Muscle of back (tissue), 13 donors: ENCODE results near the gene HPCAL4. TPM values are rescaled to one million over a fixed set of nuclear protein-coding genes. Genes with fewer than 3 reads are reported as not detected.
A peak's percentile ranks its signal among the peaks of the same experiment; 100 is the strongest.

Source experiments
- DNase-seq, 3 donors: peaks; one replicate each; pipeline versions ENCODE4 v3.0.0 to v3.0.0-alpha.2; 2013
- long read RNA-seq, 9 donors: transcript quantifications; one replicate each; lab custom pipeline, GENCODE V29; 2026
- polyA plus RNA-seq, 10 donors: library from polyadenylated mRNA; unstranded; fragments of 120-200 nt; gene quantifications; one replicate each; pipeline ENCODE4 v1.2.1, GENCODE V29; 2013; ENCODE audit not compliant: insufficient read length in 10 of 10

The HPCAL4 gene
- polyA plus RNA-seq = 1 to 10 TPM in 7 of 10 donors, under 1 TPM in 3; 0.52 to 2.0 (median 1.5) TPM
- long read RNA-seq, donor 1 = 0 reads
- long read RNA-seq, donor 2, full-length matches to known transcripts = 1 of 1 reads
- long read RNA-seq, donor 2, partial matches to known transcripts = 0 of 1 reads
- long read RNA-seq, donor 2, other reads (novel, unspliced or antisense) = 0 of 1 reads
- long read RNA-seq, donor 3 = 0 reads
- long read RNA-seq, donor 4 = 0 reads
- long read RNA-seq, donor 5, full-length matches to known transcripts = 1 of 1 reads
- long read RNA-seq, donor 5, partial matches to known transcripts = 0 of 1 reads
- long read RNA-seq, donor 5, other reads (novel, unspliced or antisense) = 0 of 1 reads
- long read RNA-seq, donor 6, full-length matches to known transcripts = 1 of 1 reads
- long read RNA-seq, donor 6, partial matches to known transcripts = 0 of 1 reads
- long read RNA-seq, donor 6, other reads (novel, unspliced or antisense) = 0 of 1 reads
- long read RNA-seq, donor 7 = 0 reads
- long read RNA-seq, donor 8 = 0 reads
- long read RNA-seq, donor 9 = 0 reads

DNA sequence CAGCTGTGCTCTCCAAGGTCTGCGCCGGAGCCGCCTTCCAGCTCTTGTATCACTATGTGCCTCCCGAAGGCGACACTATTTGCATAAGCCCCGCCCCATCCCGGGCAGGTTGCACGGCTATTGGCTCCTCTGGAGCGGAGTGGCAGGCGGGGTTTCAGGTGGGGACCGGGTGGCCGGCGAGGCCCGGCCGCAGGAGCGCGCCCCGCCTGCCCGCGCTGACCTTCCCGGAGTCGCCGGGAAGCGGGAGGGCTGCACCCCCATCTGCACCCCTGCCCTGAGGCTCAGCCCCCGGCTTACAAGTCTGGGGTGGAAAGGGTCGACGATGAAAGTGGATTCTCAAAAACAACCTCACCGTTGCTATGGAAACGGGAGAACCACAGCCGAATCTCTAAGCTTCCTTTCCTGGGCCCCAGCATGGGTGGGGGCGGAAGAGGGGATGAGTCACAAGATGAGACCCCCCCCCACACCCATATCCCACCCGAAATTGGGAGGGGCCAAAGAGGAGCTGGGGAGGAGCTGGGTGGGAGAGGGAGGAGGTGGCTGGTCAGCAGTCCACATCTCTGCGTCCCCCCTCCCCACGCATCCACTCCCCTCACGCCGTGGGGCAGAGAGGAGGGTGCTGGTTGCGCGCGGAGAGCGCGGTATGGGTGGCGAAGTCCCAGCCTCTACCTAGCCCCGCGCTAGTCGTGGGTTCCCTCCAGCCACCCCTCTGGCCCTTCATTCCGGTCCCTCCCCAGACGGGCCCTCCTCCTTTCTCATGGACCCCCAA is at the start of gene HPCAL4:
TSS of gene HPCAL4 (minus strand) at position 51 of the 769 bp plus-strand sequence. CDS start 6,830 bp downstream, outside the sequence.
- peak; percentile 69 to 91 (median 82) for DNase-seq

DNA sequence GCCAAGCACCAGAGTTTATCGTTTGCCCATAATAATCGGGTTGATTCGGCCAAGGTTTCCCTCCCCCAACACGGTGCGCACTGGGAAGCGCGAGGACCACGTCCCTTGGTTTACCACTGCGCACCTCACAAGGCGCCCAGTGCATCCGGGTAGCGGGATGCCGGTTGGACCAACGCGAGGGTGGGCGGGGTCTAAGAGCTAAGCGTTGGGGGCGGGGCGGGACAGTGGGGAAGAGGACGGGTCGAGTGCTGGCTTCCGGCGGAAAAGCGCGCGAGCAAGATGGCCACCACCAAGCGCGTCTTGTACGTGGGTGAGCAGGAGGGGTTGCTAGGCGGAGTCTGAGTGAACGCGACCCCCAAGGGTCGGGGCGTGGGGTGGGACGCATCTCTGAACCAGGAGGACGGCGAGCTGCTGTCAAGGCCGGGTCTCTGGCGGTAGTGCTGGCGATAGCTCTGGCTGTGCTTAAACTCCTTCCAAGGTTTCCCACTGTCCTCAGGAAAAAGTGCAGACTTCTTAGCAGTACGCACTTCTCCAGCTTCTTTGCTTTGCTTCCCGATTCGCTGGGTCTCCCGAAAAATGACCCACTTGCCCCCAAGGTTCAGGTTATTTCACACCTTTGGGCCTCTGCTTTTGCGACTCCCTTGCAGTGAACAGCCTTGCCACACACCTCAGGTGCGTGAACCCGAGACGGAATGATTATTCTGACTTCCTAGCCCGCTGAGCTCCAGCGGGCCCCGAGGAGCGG is 47.6 kb upstream of the HPCAL4 start, which contains the start of gene PPIE:
TSS of gene PPIE (plus strand) at position 261 of the 745 bp plus-strand sequence. CDS start at position 280, 19 bp downstream.
- peak; percentile 86 to 96 (median 91) for DNase-seq

DNA sequence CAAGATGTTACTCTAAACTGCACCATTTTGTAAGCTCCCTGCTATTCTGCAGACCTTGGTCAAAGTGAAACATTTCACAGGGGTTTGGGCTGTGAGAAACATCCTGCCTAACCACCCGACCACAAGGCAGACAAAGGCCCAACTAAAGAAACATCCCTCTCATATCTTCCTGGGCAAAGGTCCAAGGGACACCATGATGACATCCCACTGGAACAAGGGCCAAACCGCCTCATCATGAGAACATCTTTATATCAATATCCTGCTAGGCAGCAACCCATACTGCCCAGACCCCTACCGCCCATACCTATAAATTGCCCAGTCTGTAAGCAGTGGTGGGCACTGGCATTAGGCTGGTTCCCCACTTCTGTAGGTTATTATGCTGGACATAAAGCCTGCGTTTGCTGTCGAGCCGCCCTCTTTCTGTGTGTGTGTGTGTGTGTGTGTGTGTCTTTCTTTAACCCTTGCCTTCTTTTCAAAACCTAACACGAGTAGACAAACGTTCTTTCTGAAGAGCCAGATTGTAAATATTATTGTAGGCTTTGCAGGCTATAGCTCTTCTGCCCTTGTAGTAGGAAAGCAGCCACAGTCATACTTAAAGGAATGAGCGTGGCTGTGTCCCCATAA is 46.4 kb upstream of the HPCAL4 start:
- peak in 1 of 3 donors; percentile 32 for DNase-seq

DNA sequence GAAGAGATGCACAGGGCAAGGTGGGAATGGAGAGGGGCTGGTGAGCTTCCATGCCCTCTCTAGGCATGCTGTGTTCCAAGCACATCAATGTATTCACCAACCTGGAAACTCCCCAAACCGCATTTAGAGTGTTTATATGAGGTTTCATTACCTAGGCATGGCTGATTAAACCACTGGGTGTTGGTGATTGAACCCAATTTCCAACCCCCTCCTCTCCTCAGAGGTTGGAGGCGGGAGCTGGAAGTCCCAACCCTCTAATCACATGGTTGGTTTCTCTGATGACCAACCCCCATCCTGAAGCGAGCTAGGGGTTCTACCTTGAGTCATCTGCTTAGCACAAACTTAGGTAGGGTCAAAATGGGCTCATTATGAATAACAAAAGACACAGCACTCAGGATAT is 44.5 kb upstream of the HPCAL4 start:
- no peak for DNase-seq

DNA sequence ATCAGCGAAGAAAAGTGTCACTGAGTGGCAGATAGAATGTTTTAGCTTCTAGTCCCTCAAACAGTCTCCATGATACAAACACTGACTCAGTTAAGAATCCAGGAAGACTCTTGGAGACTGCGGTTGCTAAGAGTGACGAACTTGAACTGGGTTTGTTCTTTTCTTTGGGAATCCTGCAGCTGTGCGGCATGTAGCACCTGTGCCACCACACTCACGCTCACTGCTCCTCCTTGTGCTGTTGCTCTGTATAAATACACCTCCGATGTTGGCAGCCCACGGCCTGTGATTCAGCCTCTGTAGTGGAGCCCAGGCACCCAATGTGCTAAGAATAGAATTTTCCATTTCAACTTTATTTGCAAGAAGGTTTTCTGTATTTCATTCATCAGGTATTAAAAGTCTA is 41.9 kb upstream of the HPCAL4 start:
- DNase-seq = no peak

DNA sequence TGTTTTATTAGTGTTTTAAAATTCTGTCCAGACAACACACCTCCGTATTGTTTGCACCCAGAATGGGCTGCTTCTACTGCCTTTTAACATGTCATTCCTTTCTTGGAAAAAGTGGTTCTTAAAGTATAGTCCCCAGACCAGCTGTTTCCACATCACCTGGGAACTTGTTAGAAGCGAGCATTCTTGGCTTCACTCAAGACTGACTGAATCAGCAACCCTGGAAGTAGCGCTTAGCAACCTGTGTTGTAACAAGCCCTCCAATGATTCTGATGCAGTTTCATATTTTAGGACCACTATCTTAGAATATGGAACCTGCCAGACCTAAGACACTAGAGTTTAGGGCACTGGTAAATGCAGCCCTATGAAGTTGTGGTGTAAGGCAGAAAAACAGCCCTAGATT is 41.5 kb upstream of the HPCAL4 start:
- no peak for DNase-seq

DNA sequence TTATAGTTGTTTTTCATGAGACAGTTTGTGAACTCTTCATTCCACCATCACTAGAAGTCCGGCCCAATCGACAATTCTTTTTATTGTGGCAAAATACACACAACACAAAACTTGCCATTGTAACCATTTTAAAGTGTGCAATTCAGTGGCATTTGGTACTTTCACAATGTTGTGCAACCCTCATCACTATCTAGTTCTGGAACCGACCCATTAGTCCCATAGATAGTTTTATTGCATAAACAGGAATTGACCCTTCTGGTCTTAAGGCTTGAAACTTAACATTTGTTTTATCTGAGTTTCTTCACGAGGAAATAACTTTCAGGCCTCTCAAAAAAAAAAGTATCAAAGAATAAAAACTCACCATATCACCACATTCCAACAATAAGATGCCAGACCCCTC is 38.6 kb upstream of the HPCAL4 start:
- DNase-seq = no peak

DNA sequence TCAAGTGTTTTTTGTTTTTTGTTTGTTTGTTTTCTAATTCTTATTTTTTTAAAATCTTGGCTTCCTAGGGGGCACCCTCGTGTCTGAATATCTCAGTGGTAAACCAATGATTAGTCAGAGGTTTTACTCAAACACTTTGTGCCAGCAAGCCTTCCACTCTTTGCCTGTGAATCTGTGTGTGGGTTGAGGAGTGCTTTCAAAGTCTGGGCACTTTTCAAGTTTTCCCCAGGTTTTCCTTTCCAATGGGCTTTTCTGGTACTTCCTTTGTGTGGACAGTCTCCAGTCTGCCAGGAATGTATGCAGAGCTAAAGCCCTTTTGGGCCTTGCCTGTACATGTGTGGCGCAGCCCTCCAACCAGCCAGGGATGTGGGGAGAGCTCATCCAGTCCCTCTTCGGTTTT is 37.8 kb upstream of the HPCAL4 start:
- DNase-seq = no peak

DNA sequence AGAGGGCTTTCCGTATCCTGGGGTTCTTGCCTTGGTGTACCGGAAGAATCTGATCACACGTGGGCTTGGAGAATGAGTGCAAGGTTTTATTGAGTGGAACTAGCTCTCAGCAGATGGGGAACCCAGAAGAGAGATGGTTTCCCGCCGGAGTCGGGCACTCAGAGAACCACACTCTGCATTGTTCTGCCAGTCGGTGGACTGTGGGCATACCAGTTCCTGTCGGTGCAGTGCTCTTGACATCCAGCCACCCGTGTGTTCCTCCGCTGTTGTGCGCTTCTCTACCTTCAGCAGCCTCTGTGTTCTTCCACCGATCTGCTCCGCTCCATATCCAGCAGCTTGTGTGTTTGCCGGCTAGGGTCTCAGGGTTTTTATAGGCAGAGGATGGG is 36.7 kb upstream of the HPCAL4 start:
- no peak for DNase-seq

DNA sequence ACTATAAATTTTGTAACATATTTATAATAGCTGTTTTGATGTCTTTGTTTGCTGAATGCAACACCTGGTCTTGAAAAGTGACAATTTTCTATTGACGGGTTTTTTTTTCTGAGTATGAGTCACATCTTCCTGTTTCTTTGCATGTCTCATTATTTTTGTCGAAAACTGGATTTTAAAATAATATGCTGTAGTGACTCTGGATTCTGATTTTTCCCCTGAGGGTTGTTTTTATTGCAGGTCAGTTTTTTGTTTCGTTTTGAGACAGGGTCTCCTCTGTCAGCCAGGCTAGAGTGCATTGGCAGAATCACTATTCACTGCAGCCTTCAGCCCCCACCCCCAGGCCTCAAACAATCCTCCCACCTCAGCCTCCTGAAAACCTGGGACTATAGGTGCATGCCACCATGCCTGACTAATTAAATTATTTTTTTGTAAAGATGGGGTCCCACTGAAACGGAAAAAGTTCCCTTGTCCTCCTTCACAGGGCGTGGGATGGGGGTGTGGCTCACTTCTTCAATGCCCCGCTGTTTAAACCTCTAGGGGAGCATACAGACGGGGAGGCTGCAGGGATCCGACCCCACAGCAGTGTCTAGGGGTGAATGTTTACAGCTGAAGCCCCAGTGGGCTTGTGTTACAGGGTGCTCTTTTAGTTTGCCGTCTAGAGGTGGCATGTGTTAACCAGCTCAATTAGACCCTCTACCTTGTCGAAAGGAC is 36.1 kb upstream of the HPCAL4 start:
- DNase-seq = no peak

DNA sequence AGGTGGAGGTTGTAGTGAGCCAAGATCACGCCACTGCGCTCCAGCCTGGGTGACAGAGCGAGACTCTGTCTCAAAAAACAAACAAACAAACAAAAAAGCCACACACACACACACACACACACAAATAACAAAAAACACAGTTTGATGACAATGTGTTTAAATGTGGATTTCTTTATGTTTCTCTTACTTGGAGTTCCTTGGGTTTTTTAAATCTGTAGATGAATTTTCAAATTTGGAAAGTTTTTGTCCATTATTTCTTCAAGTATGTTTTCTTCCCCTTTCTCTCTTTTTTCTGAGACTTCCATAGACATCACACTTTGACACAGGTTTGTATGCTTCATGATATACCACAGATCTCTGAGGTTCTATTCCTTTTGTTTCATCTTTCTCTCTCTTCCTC is 35.4 kb upstream of the HPCAL4 start:
- no peak for DNase-seq

DNA sequence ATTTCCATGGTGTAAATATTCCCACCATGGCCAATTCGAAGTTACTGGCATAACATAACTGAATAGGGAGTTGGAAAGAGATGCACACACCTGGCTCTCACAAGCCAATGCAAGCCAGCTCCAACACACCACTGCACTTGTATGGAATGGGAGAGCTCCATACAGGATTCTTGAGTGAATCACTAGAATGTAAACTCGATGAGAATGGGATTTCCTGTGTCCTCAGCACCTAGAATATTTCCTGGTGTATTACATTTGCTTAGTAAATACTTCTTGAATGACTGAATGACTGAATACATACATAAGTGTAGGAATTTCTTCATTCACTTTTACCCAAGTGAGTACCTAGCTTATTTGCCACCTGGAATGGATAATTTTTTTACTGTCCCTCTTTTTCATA is 31.3 kb upstream of the HPCAL4 start:
- no peak for DNase-seq

DNA sequence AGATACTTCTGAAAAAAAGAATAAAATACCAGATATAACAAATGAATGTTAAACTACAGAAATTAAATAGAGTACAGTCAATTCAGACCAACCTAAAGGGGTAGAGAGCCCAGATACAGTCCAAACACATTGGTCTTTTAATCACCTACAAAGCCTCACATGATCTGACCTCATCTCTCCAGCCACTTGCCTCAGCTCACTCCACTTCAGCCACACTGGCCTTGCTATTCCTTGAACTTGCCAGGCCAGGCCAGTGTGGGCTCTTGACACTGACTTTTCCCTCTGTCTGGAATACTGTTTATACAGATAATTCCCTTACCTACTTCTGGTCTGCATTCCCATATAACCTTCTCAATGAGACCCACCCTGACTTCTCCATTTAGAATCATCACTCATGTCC is 30.4 kb upstream of the HPCAL4 start:
- DNase-seq = no peak

DNA sequence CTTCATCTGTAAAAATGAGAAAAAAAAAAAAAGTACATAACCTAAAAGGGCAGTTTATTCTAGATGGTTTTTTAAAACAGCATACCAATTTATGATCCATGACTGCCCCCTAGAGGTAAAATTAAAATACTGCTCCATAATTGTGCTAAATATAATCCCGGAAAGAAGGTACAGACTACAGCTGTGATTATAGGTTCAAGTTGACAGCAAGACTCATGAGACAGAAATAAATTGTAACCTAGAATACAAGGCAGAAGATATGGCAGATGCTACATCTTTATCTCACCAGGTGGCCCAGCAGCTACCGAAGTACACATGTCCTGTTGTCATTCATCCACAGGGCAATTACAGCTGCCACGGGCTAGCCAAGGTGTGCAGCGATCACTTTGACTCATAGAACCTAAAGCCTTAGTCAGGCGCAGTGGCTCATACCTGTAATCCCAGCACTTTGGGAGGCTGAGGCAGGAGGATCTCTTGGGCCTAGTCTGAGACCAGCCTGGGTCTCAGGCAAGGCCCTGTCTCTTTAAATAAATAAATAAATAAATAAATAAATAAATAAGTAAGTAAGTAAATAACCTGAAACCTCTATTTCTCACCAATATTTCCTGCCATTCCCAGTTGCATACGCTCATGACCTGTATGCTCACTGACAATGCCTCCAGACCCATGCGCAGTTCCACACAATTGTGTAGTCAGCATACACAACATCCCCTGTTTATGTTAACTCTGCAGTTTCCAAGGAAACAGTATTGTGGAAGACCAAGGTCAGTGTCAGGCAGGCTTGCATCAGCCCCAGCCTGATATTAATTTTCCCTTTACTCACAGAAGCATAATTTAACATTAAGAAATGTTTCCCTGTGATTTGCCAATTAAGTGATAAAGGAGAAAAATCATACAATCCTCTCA is 29.1 kb upstream of the HPCAL4 start:
- DNase-seq = peak; percentile 62 to 77 (median 64)

DNA sequence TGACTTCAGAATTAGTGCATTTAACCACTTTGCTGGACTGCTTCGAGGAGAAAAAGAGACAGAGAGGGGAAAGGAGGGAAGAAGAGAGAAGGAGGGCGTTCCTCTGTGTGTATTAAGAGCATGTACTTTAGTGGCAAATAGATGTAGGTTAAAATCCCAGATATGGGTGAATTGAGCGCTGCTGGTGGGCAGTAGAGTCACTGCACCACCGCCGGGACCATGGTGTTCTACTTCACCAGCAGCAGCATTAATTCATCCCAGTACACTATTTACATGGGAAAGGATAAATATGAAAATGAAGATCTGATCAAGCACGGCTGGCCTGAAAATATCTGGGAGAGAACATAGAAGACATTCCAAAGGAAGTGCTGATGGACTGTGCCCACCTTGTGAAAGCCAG is 26.6 kb upstream of the HPCAL4 start:
- no peak for DNase-seq

DNA sequence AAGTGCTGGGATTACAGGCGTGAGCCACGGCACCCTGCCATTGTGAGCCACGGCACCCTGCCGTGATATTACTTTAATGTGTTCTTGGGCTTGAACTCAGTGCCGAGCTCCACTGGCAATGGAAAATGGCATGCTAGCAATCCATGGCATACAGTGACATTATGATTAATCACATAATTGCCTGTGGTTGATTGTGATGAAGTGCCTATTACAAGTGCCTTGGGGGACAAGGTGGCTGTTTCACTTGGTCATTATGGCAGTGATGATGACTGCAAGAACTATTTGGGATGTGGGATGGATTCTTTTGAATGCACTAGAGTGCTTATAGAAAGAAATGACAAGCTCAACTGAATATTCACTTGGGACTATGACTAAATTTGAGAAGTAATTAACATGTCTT is 22.3 kb upstream of the HPCAL4 start:
- no peak for DNase-seq

DNA sequence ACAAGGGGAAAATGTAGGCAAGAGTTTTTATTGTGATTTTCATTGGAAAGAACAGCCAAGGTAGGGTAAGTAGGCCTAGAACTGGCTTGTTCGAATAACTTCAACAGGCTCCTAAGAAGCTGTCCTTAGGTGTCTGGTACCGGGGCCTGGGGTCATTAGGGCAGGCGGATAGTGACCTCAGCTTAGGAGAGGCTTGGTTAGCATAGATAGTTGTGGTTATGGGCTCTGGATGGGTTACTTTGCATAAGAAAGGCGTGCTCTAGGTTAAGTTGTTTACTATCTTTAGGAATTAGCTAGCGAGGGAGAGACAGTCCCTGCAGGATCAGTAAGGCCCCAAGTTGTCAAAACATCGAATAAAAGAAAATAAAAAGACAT is 20.7 kb upstream of the HPCAL4 start:
- no peak for DNase-seq

DNA sequence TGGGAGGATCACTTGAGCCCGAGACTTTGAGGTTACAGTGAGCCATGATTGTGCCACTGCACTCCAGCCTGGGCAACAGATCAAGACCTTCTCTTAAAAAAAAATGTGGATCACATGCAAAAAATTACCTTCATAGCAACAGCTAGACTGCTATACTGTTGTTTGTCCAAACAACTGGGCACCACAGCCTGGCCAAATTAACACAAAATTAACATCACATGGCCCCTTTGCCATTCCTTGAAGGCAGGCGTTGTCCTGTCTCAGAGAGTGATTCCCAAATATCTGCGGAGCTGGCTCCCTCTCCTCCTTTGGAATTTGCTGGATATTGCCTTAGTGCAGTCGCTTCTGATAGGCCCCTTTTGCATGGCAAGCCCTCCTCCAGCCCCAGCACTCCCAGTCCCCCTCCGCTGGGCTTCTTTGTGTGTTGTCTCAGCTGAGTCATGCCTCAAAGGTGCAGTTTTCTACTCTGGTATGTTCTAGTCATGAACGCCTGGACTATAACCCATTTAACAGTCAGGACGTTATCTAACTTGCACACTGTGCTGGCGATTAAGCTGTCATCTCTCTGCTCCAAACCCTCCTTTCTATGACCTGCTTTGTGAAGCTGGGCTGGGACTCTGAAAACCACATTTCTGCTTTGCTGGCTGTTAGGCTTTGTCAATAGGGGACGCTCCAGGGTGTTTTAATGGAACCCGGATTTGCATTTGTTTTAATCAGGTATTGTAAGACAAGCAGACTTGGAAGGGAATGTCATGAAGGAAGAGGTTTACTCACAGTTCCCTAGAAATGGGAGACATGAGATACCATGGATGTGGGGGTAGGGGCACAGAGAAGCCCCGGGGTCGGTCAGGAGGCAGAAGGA is 20.1 kb upstream of the HPCAL4 start:
- DNase-seq = no peak

DNA sequence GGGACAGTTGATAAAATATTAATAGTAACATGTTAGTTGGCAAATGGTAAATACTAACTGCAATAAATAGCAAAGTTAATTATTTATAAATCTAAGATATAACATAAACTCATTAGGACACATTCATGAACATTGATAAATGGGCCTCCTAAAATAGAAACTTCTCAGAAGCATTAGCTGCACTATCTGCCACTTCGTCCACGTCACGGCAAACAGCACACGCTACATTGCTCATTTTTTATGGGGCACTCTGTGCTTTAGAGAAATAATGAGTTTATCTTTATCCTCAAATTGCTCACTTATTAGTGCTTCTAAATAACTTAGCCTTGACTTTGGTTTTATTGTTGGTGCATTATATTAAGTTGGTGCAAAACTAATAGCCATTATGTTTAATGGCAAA is 16.3 kb upstream of the HPCAL4 start:
- no peak for DNase-seq
